HT1080 (cell line): ENCODE data around the gene SNX32. TPM values are rescaled to one million over a fixed set of nuclear protein-coding genes. Genes with fewer than 3 reads are reported as not detected.

Experiments used
- DNase-seq: peaks from one replicate; pipeline ENCODE4 v3.0.0-alpha.2; 2015; ENCODE audit warnings: low read depth
- total RNA-seq: library from RNA; depleted of rRNA; stranded (reverse); fragments of >200 nt; shearing (Covaris generic); gene quantifications from 2 replicates; pipeline ENCODE4 v1.2.3, GENCODE V29; 2014

The SNX32 gene
- total RNA-seq, 1 experiment from 2014 or later = not detected

DNA sequence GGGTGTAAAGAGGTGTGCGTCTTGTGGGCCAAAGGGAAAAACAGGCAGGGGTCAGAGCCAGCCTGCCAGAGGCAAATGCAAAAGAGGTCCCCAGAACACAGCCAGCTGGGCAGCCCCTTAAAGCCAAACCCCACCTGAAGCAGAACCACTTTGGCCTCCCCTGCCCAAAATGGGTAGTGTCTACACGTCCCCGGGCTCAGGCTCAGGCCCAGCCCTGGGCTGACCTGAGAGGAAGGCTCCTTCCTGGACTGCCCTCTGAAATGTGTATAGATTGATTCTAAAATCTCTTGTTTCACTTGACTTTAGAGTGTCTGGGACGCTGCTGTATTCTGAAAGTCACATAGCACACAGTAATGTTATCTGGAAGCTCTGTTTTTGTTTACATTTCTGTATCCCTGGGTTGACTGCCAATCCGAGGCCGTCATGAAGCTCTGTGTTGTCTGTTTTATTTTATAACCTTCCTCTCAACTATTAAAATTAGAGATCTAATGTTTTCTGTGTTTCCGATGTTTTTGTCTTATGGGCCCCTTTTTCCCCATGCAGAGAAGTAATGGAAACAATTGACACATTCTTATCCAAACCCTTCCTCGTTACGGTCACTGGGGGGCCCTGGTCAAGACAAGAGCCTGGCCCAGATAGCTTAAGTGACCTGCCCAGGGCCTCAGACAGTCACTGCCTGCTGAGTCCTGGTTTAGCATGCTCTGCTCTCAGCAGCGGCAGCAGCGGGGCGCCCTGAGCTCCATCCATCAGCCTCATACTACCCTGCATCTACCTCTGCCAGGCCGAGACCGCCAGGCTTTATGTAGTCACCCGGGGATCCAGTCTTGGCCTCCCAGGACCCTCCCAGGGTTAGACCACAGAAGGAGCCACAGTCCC is 36.8 kb upstream of the SNX32 start:
- DNase-seq = no peak

DNA sequence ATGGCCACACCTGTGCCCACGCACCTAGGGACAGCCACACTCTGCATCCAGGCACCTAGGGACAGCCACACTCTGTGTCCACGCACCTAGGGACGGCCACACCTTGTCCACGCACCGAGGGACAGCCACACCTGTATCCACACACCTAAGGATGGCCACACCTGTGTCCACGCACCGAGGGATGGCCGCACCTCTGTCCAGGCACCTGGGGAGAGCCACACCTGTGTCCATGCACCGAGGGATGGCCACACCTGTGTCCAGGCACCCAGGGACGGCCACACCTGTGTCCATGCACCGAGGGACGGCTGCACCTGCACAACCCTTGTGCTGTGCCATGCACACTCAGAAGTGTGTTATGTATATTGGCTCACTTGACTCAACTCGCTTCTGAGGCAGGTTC is 36.1 kb upstream of the SNX32 start:
- DNase-seq = no peak

DNA sequence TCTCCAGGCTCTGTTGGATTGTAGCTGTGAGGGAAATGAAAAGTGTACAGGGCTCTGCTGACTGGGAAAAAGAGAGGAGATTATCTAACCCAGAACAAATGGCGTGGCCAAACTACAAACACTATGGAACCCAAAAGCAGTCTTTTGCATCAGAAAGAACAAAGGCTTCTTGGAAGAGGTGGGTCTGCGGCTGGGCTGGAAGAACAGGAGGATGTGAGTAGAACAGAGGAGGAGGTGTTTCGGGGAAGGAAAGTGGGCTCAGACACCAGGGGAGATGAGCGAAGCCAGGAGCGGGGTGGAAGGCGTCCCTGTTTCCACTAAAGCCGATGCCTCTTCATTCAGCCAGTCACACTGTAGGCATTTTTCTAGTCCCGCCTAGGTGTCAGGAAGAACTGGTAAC is 34.9 kb upstream of the SNX32 start:
- DNase-seq = no peak

DNA sequence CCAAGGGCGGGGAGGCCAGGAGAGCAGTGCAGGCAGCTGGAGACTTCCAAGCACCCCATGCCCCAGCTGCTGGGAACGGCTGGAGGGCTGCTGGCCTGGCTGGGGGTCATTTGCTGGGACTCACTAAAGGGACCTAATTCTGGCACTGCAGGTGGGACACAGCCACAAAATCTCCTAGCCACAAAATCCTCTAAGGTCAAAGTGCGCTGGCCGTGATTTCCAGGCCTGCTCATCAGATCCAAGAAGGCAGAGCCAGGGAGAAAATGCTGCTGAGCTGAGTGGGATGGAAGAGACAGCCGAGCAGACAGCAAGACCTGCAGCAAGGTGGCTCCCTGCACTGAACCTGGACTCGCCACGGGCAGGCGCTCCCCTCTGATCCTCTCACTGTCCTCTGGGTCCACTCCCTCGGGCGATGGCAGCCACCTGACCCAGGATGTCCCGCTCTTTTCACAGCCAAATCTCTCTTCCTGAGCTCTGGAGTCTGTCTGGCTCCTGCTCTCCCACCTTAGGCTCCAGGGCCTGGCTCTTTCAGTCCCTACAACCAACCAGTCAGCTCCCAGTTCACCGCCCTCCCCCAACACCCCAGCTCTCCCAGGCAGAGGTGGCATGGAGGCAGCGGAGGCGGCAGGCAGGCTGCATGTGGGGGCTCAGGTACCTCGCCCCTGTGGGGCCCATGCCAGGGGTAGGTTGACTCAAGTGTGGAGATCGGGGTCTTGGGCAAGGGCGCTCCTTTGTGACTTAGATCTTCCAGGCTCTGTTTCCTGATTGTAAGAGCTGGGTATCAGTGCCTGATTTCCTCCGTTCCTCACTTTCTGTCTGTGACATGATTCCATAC is 32.4 kb upstream of the SNX32 start:
- no peak for DNase-seq

DNA sequence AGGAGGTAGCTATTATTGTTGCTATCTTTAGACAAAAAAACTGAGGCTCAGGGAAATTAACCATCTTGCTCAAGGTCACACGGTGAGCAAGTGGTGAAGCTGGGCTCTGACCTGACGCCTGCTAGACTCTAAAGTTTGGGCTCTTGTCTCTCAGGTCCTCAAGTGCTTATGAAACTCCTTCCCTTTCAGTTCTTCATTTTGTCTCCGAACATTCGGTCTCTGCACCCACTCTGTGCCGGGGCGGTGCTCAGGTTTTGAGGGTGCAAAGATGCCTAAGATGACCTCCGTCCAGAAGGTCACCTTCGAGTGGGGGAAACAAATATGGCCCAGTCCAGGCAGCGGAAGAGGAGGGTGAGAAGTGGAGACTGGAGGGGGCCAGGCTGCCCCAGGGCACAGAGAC is 30.9 kb upstream of the SNX32 start:
- DNase-seq = no peak

DNA sequence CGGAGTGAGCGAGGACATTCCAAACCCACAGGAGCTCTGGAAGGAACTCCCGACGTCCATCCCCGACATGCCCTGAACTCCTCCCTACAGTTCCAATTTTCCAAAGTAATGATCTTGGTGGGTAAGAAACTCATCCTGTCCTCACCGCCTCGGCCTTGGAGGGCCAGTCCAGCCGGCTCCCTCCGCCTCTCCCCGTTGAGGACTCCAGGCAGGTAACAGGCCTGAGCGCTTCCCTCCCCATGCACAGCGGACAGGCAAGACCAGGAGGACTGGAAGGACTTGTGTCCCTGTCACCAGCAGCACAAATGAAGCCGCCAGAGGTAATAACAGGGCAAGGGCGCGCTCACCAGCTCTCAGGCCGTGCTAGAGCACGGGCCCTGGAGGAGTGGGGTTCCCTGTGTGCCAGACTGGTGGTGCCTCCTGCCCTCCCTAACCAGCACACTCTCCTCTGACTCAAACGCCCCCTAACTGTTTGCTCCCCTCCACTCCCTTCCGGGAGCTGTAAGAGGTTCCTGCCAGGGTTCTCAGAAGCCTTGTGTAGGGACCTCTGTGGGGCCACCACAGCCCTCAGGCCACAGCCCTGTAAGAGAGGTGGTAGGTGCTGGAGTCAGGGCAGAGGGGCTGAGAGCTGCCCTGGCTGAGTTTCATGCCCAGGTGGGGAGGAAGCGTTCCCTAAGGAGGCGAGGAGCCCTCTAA is 29.8 kb upstream of the SNX32 start:
- DNase-seq = no peak

DNA sequence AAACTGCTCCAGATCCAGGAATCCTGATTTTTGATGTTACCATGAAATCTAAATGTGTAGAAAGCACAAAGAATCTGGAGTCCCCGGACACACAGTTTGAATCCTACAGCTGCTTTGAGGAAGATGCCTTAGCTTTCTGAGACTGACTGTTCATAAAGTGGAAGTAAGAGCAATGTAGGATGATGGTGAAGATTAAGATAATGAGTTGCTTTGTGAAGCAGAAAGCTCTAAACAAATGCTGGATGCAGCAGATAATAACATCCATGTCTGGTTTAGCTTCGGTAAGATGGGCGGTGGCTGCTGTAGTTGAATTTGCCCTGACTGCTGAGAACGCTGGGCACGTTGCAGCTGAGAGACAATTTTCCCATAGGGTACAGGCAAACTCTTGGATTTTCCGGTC is 26.8 kb upstream of the SNX32 start:
- DNase-seq = no peak

DNA sequence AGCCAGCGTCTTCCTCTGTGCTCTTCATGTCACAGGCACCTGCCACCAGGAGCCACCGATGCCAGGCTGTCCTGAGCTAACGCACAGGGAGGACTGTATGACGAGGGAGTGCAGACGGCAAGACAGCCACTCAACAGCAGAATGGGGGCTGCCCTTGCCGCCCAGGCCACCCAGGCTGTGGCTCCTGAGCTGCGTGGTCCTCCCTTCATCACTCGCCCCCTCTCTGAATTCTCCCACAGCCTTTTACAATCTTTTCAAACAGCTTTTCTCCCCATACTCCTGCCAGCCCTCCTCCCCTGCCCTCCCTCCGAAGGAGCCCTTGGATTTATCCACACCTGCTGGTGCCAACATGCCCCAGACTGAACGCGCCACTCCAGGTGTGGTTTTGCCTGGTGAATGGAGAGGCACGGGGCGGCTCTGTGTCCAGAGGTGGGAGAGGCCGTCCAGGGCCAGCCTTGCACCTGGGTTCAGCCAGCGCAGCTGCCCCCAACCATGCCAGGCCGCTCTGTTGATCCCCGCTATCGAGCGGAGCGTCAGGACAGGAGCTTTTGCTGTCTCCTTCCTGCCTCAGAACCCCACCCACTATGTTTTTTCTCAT is 24.9 kb upstream of the SNX32 start:
- DNase-seq = no peak

DNA sequence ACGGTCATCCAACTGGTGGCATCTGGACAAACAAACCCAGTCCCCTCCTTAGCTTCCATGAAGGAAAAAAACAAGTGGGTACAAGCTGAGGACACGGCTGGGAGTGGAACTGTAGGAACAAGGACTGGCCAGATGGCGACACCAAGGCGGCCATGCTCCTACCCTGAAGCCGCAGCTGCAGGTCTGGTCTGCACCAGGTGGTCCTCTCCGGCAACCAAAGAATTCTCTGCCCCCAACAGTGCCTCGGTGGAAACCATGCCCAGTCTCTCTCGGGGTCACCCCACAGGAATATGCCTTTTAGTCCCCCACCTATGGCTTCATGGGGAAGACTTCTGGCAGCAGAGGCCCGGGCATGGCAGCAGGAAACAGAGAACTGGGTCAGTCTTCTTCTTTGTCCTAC is 24.3 kb upstream of the SNX32 start:
- DNase-seq = no peak

DNA sequence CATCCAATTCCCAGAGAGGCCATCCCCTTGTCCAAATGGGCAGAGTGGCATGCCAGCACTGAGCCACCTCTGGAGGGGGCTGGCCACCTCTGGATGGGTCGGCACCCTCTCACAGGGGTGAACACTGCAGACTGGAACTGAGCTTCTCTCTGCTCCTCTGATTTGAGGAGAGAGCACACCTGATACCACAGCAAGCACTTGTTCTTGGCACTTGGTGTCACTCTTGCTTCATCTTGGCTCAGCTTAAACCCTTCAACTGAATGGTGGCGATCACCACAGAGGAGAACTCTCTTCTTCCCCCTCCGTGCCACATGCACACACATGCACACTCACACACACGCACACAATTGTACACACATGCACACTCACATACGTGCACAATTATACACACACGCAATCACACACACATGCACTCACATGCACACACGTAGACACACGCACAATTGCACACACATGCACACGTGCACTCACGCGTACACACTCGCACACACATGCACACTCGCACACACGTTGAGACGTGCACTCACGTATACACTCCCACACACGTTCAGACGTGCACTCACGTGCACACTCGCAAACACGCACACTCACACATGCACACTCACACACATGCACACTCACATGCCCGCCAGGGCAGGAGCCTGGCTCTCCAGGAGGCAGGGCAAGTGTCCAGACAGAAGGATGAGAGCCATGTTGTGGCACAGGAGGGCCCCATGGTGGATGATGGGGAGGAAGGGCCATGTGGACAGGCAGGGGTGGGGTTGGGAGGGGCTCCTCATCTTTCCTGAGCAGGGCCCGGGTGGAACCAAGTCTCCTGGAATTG is 23.5 kb upstream of the SNX32 start:
- no peak for DNase-seq

DNA sequence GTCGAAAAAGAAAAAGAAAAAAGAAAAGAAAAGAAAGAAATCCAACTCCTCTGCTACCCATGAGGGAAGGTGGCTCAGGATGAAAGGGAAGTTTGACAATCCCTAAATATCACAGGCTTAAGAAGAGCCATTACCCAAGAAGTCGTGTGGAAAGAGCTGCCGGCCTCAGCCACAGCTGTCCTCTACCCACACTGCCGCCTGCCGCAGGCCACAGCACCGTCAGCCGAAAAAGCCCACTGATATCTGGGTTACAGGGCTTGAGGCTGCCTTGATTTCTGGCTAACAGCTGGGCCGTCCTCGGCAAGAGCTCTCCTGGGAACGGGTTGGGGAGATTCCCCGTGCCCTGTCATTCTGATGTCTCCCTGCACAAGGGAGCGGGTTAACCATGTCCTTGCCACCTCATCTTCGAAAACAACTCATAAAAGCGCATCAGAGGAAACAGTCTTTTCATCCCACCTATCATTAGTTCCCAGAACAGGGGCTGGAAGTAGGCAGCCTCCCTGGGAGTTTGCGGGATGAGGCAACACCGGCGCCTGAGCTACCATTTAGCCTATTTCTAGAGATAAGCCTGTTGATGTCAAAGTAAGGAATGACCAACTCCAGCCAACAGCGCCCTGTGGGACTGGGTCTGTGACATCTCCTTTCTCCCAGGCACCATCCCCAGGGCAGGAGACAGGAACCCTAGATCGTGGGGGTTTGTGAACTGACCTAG is 21.8 kb upstream of the SNX32 start:
- DNase-seq = no peak

DNA sequence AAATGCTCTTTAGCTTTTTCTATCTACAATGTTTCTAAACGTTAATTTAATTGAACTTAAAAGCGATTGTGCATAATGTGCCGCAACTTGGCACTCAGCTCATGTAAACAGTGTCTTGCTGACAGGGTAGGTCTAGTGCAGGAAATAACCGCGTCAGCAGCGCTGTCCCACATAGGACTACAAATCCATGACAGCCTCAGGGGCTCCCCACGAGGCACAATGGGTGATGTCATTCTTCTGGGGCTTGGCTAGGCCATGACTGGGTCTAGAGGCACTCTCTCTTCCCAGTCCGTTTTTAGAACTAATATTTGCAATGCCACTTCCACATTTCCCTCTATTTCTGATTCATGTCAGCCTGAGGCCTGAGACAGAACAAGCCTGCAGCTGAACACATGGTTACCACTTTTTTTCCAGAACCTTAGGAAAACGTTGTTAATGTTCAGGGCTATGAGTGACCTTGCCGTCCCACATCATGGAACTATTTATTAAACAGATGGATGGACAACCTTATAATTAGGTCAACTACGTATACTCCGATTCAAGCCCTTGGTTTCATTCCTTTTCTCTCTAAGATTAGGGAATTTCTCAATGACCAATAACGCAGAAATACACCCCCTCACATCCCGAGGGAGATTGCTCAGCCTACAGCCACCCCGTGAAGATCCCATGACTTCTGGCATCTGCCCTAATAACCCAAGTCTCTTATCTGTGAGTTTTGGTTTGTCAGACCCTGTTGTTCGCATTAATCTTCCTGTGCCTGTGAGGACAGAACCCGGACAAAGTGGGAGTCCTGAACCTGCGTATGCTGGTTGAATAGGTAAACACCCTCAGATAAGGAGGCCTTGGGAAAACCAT is 19.4 kb upstream of the SNX32 start:
- no peak for DNase-seq

DNA sequence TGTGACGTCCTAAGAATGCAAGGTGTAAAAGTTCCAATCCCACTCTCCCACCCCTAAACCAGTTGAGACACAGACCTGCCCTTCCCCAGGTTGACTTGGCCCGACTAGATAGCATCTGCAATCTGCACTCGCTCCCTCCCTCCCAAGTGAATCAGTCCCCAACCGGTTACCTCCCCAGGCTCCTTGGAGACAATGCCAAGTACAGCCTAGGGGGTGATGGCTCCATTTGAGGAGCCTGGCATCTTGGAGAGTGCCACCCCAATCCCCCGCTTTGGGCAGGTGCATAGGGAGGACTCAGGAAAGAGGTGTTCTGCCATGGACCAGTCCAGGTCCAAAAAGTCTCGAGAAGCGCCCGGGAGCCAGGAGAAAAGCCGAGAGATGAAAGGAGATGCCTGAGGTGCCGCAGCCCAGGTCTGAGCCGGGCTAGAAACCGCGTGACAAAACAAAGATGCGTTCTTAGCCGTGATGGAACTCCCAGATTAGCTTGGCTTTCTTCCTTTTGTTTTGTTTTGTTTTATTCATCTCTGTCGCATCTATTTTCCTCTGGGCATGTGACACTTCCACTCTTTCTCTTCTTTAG is 18.7 kb upstream of the SNX32 start:
- DNase-seq = no peak

DNA sequence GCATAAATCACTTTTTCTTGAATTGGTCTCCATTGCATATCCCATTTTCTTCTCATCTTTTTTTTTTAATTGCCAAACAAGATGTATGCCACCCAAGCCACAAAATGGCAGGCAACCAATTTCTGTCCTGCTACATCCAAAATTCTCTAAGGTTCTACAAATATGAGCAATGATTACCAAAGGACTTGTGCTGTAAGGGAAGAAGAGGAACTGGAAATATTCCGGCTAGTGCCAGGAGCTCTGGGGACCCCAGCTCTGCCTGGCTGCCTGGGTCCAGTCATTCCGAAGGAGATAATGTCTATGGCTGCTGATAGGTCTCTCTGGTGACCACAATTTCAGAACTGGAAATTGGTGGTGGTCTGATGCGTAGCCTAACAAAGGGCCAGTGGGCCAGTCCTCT is 17.1 kb upstream of the SNX32 start:
- no peak for DNase-seq

DNA sequence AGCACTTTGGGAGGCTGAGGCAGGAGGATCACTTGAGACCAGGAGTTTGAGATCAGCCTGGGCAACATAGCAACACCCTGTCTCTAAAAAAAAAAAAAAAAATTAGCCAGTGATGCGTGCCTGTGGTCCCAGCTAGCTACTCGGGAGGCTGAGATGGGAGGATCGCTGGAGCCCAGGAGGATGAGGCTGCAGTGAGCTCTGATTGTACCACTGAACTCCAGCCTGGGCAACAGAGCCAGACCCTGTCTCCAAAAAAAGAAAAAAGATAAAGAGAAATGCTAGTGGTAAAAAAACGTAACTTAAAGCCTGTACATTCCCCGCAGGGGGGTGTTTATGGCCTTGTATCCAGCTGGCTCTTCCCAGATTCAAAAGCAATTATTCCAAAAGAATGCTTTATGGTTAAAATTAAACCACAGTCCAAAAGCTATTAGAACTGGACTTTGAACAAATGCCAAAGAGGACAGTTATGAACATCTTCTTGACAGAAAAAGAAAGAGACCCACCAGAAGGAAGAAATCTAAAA is 16.4 kb upstream of the SNX32 start:
- no peak for DNase-seq

DNA sequence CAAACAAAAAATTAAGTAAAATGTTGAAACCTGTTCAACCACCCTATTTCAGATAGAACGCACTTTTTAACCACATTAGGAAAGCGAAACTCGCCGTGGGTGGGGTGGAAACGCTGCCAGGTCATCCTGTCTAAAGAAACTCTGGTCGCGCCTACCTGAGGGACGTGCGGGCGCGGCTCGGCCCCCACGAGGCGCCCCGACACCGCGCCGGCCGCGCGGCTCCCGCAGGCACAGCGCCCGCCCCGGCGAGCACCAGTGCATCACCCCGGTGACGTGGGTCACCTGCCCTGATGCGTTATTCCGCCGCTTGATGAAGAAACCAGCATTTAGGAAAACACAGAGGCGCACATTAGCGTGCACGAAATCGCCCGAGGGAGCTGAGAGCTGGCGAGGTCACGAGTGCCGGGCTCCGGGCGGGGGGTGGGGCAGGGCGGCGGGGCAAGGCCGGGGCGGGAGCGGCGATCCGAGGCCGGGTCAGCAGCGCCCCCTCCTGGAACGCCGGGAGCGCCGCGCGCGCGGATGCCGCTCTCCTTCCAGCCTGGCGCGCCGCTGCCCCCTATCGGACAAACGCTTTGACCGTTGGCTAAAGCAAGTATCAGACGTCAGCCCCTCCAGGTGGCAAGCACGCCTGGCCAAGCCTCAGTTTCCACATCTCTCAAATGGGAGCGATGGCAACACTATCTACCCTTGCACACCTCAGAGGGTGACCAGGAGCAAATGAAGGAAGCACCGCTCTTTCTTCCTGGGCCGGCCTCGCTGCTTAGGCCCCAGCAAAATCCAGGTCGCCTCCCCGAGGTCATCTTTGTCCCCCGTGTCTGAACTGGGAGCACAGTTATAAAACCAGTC is 15.7 kb upstream of the SNX32 start:
- DNase-seq = peak; percentile 77

DNA sequence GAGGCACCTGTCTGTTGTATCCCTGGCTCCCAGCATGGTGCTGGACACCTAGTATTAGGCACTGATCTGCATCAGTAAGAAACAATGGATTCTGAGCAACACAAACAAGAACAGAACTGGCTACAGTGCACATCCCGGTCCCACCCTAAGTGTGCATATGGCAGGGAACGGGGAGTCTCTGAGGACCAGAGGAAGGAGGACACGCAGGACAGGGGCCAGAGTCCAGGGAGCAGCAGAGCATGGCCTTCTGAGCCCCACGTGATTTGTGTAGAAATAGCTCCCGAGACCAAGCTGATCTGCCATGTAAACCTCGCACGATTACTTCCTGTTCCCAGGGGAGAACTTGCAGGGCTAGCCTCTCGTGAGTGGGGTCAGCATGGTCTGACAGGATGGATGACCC is 12.7 kb upstream of the SNX32 start:
- DNase-seq = no peak
